Ascending aorta (tissue), 2 donors: ENCODE results near the gene APOE. TPM values are rescaled to one million over a fixed set of nuclear protein-coding genes. Genes with fewer than 3 reads are reported as not detected.
"Not testable (repeated sequence)": the region's sequence is repeated elsewhere in the genome, so short reads cannot be mapped to it uniquely, and the experiment has no call there.

Source experiments
- DNase-seq, 2 donors: peaks; one replicate each; pipeline ENCODE4 v3.0.0-alpha.2; 2019; ENCODE audit warnings: low spot score in 2 of 2
- H3K27ac ChIP-seq, 2 donors: fragments of 200-600 bp; sonication (generic); one replicate each; pipeline ENCODE4 v1.5.1; 2016 to 2017; ENCODE audit warnings: mild to moderate bottlenecking in 1 of 2
- H3K27me3 ChIP-seq: fragments of 200-600 bp; sonication (generic); one replicate; pipeline ENCODE4 v1.5.1; 2017
- H3K36me3 ChIP-seq, 2 donors: fragments of 200-600 bp; sonication (generic); one replicate each; pipeline ENCODE4 v1.5.1; 2016
- H3K4me1 ChIP-seq, 2 donors: fragments of 200-600 bp; sonication (generic); one replicate each; pipeline ENCODE4 v1.5.1; 2016 to 2017; ENCODE audit warnings: mild to moderate bottlenecking in 1 of 2
- H3K4me3 ChIP-seq, 2 donors: fragments of 200-600 bp; sonication (generic); one replicate each; pipeline ENCODE4 v1.5.1; 2016 to 2017; ENCODE audit warnings: mild to moderate bottlenecking in 1 of 2
- H3K9me3 ChIP-seq, 2 donors: fragments of 200-600 bp; sonication (generic); one replicate each; pipeline ENCODE4 v1.5.1; 2016
- intact Hi-C: fragments of 100-400 bp; cut with DNase I; formaldehyde crosslinking; loops from one replicate; pipeline ENCODE4 v1.15.1; 2023
- total RNA-seq: library from RNA; depleted of rRNA; stranded (reverse); fragments of >200 nt; gene quantifications from one replicate; pipeline ENCODE4 v1.1.0, GENCODE V29; 2016
- TF ChIP-seq, protein P1 (sequence below), 3 experiments: fragments of 200-600 bp in 2 of 3; fragments of 450-650 bp in 1 of 3; sonication (generic) in 2 of 3; IDR thresholded peaks; one replicate each; pipeline ENCODE4 v1.5.1; 2016 to 2019; ENCODE audit warnings: antibody characterized with exemption in 3 of 3, mild to moderate bottlenecking in 1 of 3, moderate library complexity in 1 of 3

Gene APOE
- total RNA-seq, 1 donor from 2014 or later, result 436 TPM

DNA sequence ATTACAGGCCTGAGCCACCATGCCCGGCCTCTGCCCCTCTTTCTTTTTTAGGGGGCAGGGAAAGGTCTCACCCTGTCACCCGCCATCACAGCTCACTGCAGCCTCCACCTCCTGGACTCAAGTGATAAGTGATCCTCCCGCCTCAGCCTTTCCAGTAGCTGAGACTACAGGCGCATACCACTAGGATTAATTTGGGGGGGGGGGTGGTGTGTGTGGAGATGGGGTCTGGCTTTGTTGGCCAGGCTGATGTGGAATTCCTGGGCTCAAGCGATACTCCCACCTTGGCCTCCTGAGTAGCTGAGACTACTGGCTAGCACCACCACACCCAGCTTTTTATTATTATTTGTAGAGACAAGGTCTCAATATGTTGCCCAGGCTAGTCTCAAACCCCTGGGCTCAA, 4.2 kb downstream of the APOE start:
- Histone ChIP-seq H3K36me3 (no peaks in the 10 kb centered on the region), H3K4me1 (peaks cover 0 to 5% of the 10 kb centered on the region in 2 donors), H3K9me3 (no peaks in the 10 kb centered on the region), H3K27me3 (peaks cover 3% of the 10 kb centered on the region), H3K27ac (no peak overlapping the region), H3K4me3 (no peak overlapping the region)
- TF ChIP-seq, protein P1, sequence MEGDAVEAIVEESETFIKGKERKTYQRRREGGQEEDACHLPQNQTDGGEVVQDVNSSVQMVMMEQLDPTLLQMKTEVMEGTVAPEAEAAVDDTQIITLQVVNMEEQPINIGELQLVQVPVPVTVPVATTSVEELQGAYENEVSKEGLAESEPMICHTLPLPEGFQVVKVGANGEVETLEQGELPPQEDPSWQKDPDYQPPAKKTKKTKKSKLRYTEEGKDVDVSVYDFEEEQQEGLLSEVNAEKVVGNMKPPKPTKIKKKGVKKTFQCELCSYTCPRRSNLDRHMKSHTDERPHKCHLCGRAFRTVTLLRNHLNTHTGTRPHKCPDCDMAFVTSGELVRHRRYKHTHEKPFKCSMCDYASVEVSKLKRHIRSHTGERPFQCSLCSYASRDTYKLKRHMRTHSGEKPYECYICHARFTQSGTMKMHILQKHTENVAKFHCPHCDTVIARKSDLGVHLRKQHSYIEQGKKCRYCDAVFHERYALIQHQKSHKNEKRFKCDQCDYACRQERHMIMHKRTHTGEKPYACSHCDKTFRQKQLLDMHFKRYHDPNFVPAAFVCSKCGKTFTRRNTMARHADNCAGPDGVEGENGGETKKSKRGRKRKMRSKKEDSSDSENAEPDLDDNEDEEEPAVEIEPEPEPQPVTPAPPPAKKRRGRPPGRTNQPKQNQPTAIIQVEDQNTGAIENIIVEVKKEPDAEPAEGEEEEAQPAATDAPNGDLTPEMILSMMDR (IDR thresholded peaks at IDR 0.05), result no peak
- intact Hi-C loops, result loop anchor here (5.0 to 10.0 kb wide), 2 partner anchors 128 to 425 kb away; partner anchors contain the start of gene CLASRP
- DNase-seq, result no peak

DNA sequence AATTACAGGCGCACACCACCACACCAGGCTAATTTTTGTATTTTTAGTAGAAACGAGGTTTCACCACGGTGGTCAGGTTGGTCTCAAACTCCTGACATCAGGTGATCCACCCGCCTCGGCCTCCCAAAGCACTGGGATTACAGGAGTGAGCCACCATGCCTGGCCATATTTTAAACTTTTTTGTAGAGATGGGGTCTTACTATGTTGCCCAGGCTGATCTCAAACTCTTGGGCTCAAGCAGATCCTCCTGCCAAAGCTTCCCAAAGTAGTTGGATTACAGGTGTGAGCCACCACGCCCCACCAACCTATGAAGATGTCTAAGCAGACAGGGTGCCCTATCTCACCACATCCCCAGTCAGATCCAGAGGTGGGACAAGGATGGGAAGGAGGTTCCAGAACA, 6.3 kb downstream of the APOE start:
- not testable (repeated sequence) for H3K9me3 ChIP-seq, H3K4me3 ChIP-seq, H3K36me3 ChIP-seq, H3K27me3 ChIP-seq, H3K27ac ChIP-seq, DNase-seq, H3K4me1 ChIP-seq
- intact Hi-C loops, result loop anchor here (5.0 kb wide), 1 partner anchor 125 kb away; the partner anchor contains the start of gene CLASRP

DNA sequence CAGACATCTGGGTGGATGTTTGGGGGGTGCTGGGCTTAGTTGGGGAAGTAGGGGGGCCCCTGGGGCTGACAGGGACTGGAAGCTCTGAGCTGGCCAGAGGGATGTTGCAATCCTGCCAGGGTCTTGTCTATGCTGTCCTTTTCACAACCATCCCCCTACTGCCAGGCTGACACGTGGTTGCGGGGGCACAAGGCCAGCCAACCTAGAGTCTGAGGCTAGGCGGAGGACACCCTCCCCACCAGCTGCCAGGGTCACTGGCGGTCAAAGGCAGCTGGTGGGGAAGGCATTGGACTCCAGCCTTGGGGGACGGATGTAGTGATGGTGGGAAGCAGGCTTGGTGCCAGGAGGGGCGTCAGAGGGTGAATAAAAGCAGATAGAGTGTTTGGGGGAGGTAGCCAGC, 7.3 kb downstream of the APOE start:
- Histone ChIP-seq H3K9me3 (no peaks in the 10 kb centered on the region), H3K4me3 (no peak overlapping the region), H3K36me3 (no peaks in the 10 kb centered on the region), H3K27ac (no peak overlapping the region), H3K27me3 (no peaks in the 10 kb centered on the region), H3K4me1 (no peaks in the 10 kb centered on the region)
- TF ChIP-seq, protein P1 (IDR thresholded peaks at IDR 0.05), result no peak
- peak in 1 of 2 donors; percentile 26 for DNase-seq
- intact Hi-C loops, result loop anchor here (5.0 kb wide), 1 partner anchor 124 kb away; the partner anchor contains the start of gene CLASRP

DNA sequence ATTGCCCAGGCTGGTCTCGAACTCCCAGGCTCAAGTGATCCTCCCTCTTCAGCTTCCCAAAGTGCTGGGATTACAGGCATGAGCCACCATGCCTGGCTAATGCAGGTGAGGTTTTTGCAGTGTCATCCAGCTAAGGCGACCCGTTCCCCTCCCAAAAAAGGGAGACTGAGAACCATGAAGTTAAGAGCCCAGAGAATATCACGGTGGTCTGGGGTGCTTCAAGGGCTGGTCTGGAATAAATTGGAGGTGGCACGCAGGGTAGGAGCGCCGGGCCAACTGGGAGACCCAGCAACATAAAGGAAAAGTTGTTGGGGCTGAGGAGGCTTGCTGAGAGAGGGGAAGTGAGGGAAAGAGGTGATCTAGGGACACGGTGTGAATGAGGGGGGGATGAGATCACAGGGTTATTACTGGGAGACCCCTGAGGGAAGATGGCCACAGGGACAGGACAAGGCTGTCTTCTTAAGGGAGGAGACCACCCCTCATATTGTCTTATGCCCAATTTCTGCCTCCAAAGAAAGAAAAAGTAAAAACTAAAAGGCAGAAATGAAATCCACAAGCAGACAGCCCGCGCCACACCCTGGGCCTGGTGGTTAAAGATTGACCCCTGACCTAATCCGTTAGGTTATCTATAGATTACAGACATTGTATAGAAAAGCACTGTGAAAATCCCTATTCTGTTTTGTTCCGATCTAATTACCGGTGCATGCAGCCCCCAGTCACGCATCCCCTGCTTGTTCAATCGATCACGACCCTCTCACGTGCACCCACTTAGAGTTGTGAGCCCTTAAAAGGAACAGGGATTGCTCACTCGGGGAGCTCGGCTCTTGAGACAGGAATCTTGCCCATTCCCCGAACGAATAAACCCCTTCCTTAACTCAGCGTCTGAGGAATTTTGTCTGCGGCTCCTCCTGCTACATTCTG, 8.2 kb downstream of the APOE start:
- not testable (repeated sequence) for H3K36me3 ChIP-seq, H3K27ac ChIP-seq, DNase-seq, H3K4me1 ChIP-seq, H3K9me3 ChIP-seq, H3K27me3 ChIP-seq
- intact Hi-C loops, result loop anchor here (5.0 kb wide), 1 partner anchor 124 kb away; the partner anchor contains the start of gene CLASRP
- H3K4me3 ChIP-seq, result peak overlapping the region in 1 of 2 donors; percentile 63

DNA sequence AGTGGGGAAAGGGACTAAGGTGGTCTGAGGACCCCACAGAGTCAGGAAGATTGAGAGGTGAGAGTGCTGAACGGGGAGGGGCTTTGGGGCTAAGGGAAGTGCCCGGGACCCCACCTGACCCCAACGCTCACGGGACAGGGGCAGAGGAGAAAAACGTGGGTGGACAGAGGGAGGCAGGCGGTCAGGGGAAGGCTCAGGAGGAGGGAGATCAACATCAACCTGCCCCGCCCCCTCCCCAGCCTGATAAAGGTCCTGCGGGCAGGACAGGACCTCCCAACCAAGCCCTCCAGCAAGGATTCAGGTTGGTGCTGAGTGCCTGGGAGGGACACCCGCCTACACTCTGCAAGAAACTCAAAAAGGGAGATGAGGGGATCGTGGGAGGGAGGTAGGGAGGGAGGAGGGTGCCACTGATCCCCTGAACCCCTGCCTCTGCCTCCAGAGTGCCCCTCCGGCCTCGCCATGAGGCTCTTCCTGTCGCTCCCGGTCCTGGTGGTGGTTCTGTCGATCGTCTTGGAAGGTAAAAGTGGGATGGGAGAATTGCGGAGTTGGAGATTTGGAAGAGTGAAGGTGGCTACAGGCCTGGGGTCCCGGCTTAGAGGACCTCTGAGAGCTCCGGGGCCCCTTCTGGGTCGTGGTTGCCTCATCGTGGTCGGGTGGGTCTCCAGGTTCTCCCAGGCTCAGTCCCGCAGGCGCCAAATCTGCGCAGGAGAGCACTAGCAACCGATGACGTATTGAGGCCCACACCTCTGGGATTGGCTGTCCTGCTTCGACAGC, 9.0 kb downstream of the APOE start, which contains the start of gene APOC1:
APOC1 (plus strand) TSS at position 176 of the 774 bp plus-strand sequence; CDS start at position 460, 284 bp downstream.
- H3K27ac ChIP-seq, result peak within 1 kb of the TSS in 1 of 2 donors; percentile 12
- H3K4me3 ChIP-seq, result peak within 1 kb of the TSS; percentile 52 to 63
- H3K9me3 ChIP-seq, H3K4me1 ChIP-seq, H3K36me3 ChIP-seq, H3K27me3 ChIP-seq: not testable (repeated sequence)
- intact Hi-C loops, result loop anchor here (1.0 to 5.0 kb wide), 4 partner anchors 23 to 123 kb away; partner anchors contain the start of genes CLASRP, CLPTM1, RELB and TOMM40
- peak; percentile 63 to 93 for DNase-seq

DNA sequence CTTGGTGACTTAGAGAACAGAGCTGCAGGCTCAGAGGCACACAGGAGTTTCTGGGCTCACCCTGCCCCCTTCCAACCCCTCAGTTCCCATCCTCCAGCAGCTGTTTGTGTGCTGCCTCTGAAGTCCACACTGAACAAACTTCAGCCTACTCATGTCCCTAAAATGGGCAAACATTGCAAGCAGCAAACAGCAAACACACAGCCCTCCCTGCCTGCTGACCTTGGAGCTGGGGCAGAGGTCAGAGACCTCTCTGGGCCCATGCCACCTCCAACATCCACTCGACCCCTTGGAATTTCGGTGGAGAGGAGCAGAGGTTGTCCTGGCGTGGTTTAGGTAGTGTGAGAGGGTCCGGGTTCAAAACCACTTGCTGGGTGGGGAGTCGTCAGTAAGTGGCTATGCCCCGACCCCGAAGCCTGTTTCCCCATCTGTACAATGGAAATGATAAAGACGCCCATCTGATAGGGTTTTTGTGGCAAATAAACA, 18.7 kb downstream of the APOE start:
- H3K36me3 ChIP-seq, result no peaks in the 10 kb centered on the region
- H3K4me3 ChIP-seq, result no peak overlapping the region
- no peaks in the 10 kb centered on the region for H3K9me3 ChIP-seq
- H3K27me3 ChIP-seq, result no peaks in the 10 kb centered on the region
- no peak overlapping the region for H3K27ac ChIP-seq
- TF ChIP-seq, protein P1 (IDR thresholded peaks at IDR 0.05), result no peak
- intact Hi-C loops, result no loop called here
- no peaks in the 10 kb centered on the region for H3K4me1 ChIP-seq
- DNase-seq, result no peak
